RCC 7860 (cell line): ENCODE data around the gene IFI35.
A peak's percentile ranks its signal among the peaks of the same experiment; 100 is the strongest.
"Not testable (repeated sequence)": the region's sequence is repeated elsewhere in the genome, so short reads cannot be mapped to it uniquely, and the experiment has no call there.

ENCODE experiments used
- DNase-seq: peaks from one replicate; pipeline ENCODE4 v3.0.0-alpha.2; 2015; ENCODE audit warnings: low spot score
- FAIRE-seq: peaks from 2 replicates; lab custom pipeline; 2012; peaks lifted over from hg19 to GRCh38; lab: Jason Lieb, UNC

IFI35 gene

DNA sequence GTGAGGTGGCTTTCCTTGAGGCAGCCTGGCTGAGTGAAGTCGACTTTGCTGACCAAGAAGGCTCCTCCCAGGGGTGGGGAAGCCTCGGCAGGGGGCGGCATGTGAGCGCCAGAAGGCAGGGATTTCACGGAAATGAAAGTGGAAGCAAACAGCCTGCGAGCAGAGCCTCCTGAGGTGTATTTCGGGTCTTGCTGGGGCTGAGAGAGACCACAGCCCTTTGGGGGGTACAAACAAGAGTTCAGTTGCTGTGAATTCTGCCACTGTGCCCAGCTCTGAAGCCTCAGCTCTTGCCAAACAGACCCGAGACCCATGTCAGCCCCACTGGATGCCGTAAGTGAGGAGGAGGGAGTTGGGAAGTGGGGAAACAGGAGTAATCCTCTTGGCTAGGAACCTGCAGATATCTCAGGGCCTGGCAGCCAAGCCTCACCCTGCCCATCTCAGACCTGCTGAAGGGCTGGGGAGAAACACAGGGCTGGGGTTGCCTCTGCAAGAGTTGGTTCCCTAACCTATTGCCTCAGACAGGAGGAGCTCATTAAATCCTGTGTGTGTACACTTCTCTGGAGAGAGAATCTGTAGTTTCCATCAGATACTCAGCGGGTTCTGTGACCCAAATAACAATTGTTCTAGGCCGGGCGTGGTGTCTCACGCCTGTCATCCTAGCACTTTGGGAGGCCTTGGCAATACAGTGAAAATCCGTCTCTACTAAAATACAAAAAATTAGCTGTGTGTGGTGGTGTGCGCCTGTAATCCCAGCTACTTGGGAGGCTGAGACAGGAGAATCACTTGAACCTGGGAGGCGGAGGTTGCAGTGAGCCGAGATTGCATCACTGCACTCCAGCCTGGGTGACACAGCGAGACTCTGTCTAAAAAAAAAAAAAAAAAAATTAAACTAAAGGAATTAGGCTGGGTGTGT lies at the start of gene IFI35:
Gene IFI35 (plus strand): TSS at position 146 of the 913 bp plus-strand sequence. CDS start 164 bp downstream, at position 310.
- FAIRE-seq (no peak), DNase-seq (peak; percentile 67)

DNA sequence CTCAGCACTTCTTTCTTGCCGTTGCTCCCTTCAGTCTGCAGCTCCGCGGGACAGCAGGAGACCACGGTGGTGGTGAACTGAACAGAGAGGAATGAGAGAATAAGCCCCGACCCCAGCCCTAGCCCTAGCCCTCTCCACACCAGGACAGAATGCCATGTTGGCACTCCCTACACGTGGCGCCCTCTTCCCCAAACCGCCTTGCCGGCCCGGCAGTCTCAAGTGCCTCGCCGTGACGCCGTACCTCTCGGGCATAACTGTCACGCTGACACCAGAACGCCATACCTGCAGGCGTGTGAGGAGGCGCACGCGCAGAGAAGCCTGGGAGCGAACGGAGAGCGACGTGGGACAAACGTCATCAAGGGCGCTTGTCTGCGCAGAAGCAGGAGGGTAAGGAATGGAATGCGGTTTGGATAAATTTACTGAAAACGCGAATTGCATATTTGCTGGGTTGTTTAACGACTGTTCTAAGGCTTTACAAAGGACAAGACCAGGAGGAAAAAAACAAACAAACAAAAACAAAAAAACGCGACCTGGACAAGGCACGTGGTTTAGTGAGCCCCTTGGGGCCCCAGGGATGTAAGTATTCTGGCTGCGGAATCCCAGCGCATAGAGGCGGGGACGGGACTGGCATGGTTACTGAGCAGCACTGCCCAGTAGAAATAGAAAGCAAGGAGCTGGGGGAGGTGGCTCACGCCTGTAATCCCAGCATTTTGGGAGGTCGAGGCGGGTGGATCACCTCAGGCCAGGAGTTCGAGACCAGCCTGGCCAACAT lies 42.2 kb upstream of the IFI35 start, which contains the start of gene AARSD1:
Gene AARSD1 (minus strand): TSS at position 294 of the 772 bp plus-strand sequence. CDS start 14 bp downstream, at position 280.
- FAIRE-seq (peak; percentile 7), DNase-seq (peak; percentile 82)

DNA sequence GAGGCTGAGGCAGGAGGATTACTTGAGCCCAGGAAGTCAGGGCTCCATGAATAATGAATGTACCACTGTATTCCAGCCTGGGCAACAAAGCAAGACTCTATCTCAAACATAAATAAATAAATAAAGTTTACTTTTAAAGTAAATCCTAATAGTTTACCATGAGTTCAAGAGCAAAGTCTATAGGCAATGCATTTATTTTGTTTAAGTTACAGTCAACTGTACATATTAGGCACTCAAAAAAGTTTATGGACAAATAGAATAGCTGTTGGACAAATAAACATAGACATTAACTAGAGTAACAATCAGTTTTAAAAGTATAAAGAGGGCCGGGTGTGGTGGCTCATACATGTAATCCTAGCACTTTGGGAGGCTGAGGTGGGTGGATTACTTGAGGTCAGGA lies 38.7 kb upstream of the IFI35 start:
- DNase-seq (no peak), FAIRE-seq (no peak)

GRCh38 chr17:42969001-42969581 lies 37.5 kb upstream of the IFI35 start:
- FAIRE-seq = no peak

GRCh38 chr17:42971589-42971988 lies 35.0 kb upstream of the IFI35 start:
- FAIRE-seq = no peak
- no peak for DNase-seq

More at GRCh38 chr17:42969001-42969581, 37.5 kb upstream of the IFI35 start:
- no peak for DNase-seq

- DNase-seq, FAIRE-seq: not testable (repeated sequence)
Observed at GRCh38 chr17:42973323-42973722, 33.3 kb upstream of the IFI35 start.

GRCh38 chr17:42975265-42975664 lies 31.3 kb upstream of the IFI35 start:
- FAIRE-seq (no peak), DNase-seq (no peak)

DNA sequence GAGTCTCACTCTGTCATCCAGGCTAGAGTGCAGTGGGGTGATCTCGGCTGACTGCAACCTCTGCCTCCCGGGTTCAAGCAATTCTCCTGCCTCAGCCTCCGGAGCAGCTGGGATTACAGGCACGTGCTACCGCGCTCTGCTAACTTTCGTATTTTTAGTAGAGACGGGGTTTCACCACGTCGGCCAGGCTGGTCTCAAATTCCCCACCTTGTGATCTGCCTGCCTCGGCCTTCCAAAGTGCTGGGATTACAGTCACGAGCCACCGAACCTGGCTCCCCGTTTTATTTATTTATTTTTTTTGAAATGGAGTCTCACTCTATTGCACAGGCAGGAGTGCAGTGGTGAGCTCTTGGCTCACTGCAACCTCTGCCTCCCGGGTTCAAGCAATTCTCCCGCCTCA lies 30.9 kb upstream of the IFI35 start:
- not testable (repeated sequence) for FAIRE-seq, DNase-seq

DNA sequence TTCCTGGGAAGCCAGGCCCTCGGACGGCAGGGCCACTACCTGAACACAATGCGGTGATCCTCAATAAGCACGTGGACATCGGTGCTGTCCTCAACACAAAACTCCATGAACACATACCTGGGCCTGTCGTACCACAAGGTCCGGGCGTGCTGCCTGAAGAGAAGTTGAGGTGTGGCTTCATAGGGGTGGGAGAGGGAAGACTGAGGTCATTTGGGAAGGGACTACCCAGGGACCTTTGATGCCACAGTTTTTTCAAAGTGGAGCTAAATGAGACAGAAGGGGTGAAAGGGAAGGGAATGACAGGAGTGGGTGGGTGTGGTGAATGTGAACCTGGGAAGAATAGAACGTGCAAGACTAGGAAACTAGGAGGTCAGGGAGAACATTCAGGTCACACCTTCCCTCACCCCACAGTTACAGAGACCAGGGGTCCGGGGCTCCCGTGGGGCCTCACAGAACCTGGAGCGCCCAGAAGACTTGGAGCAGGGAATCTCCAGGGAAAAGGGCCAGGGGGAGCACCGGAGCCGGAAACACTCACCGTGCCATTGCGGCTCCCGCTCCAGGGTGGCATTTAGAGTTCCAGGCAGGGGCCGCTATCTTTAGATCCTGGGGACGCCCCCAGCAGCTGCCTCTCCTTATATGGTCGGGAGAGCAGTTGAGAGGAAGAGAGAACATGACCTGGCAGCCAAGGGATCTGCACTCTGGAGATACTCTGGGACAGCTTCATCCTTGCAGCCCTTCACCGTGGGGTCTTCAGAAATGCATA lies 26.9 kb upstream of the IFI35 start, which contains the start of gene PTGES3L:
Gene PTGES3L (minus strand): TSS at position 570 of the 763 bp plus-strand sequence. CDS start 27 bp downstream, at position 543.
- FAIRE-seq (no peak), DNase-seq (peak; percentile 47)

- FAIRE-seq = no peak
- DNase-seq = peak; percentile 67
Observed at GRCh38 chr17:42980274-42980765, 26.3 kb upstream of the IFI35 start, which contains the start of gene RUNDC1. TSS of gene RUNDC1 (plus strand) at chr17:42980565. CDS start at chr17:42980577, 12 bp downstream.

DNA sequence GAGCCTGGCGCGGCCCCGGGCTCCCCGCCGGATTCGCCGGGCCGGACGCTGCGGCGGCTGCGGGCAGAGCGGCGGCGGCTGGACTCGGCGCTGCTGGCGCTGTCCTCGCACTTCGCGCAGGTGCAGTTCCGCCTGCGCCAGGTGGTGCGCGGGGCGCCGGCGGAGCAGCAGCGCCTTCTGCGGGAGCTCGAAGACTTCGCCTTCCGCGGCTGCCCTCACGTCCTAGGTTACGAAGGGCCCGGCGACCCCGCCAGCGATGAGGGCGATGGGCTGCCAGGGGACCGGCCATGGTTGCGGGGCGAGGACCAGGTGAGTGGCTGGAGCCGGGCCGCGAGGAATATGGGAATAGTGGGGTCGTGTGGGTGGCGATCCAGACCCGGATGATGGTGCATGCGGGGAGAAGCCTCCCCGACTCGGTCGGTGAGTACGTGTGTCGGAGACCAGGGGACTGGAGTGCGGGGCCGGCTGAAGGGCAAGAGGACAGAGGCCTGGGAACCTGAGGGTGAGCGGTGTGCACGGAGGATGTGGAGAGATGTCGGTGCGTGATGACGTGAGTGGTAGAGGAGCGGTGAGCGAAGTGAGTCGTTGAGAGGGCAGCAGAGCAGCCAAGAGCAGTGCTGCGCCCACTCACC lies 25.7 kb upstream of the IFI35 start:
- DNase-seq (peak; percentile 58), FAIRE-seq (no peak)

DNA sequence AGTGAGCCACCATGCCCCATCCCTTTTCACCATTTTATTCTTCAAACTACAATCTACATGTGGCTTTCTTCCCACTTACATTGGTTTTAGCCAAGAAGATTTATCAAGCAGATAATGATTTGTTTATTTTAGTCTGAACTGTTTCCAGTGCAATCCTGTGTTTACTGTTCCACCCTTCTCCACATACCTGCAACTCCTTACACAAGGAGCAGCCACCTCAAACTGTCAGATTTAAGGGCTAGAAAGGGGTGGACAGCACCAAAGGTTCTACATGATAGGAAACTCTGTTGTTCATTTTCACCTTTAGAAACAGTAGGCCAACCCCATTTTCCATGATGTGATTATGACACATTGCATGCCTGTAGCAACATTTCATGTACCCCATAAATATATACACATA lies 24.3 kb upstream of the IFI35 start:
- DNase-seq (no peak), FAIRE-seq (no peak)

GRCh38 chr17:42985225-42985624 lies 21.4 kb upstream of the IFI35 start:
- no peak for FAIRE-seq
- no peak for DNase-seq

DNA sequence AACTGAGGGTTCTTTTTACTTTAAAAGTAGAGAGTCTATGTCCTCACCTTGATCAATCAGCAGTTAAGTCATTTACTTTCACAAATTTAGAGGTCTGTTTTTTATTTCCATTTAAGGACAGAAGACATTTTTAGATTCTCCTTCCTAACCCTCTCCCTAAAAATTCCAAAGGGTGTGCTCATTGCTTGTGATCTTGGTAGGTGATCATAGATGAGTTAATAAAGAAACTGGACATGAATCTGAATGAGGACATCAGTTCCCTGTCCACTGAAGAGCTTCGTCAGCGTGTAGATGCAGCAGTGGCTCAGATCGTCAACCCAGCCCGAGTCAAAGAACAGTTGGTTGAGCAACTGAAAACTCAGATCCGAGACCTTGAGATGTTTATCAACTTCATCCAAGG lies 17.4 kb upstream of the IFI35 start:
- DNase-seq (no peak), FAIRE-seq (no peak)

- peak; percentile 44 for DNase-seq
Observed at GRCh38 chr17:42989726-42990652, 16.6 kb upstream of the IFI35 start.

GRCh38 chr17:42991471-42991870 lies 15.1 kb upstream of the IFI35 start:
- DNase-seq (no peak), FAIRE-seq (no peak)

More at GRCh38 chr17:42989726-42990652, 16.6 kb upstream of the IFI35 start:
- peak; percentile 53 for FAIRE-seq

- FAIRE-seq (no peak), DNase-seq (no peak)
Observed at GRCh38 chr17:42992872-42993271, 13.7 kb upstream of the IFI35 start.

DNA sequence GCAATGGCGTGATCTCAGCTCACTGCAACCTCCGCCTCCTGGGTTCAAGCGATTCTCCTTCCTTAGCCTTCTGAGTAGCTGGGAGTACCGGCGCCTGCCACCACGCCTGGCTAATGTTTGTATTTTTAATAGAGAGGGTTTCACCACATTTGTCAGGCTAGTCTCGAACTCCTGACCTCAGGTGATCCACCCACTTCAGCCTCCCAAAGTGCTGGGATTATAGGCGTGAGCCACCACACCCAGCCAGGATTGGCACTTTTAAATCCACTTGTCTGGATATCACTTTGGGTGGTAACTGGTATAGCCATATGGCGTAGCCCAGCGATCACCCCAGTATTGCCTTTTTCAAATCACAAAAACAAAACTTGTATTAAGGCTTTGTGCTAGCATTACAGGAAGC lies 12.7 kb upstream of the IFI35 start:
- not testable (repeated sequence) for FAIRE-seq, DNase-seq
